Measurements from ENCODE around the gene FAXDC2.

Gene FAXDC2

GRCh38 chr5:154878642-154879335 is 28.4 kb upstream of the FAXDC2 start:
- no peak overlapping the region for H3K56ac ChIP-seq (ENCODE audit: low read length)
- H2BK120ac ChIP-seq (ENCODE audit: low read depth, low read length), result no peak overlapping the region
- whole genome bisulfite sequencing (ENCODE audit: extremely low coverage, insufficient coverage, low lambda C conversion rate), result no CpG with 5 or more reads among the region's 14 CpGs
- H4K5ac ChIP-seq (ENCODE audit: low read length), result no peak overlapping the region
- DNase-seq, result peak; percentile 61
- no peak overlapping the region for H2BK15ac ChIP-seq (replicated peaks; ENCODE audit: low read depth)
- H3K4me3 ChIP-seq (ENCODE audit: low read length), result no peak overlapping the region
- H3K4ac ChIP-seq (ENCODE audit: low read depth, low read length), result no peak overlapping the region
- no peaks in the 10 kb centered on the region for H3K27me3 ChIP-seq (ENCODE audit: insufficient read depth, low read length, poor library complexity)
- H4K8ac ChIP-seq (ENCODE audit: low read depth, low read length), result no peak overlapping the region
- H3K9ac ChIP-seq (ENCODE audit: low read length), result no peak overlapping the region
- no peaks in the 10 kb centered on the region for H3K79me2 ChIP-seq (ENCODE audit: control insufficient read depth, insufficient read depth, low read length)
- H2BK5ac ChIP-seq (ENCODE audit: low read length), result no peak overlapping the region
- H3K27ac ChIP-seq (ENCODE audit: low read depth, low read length), result no peak overlapping the region
- no peaks in the 10 kb centered on the region for H3K79me1 ChIP-seq (ENCODE audit: low read length)
- H3K36me3 ChIP-seq (ENCODE audit: control insufficient read depth, insufficient read depth, low read length), result peaks cover 7% of the 10 kb centered on the region
- no peak overlapping the region for H3K18ac ChIP-seq (ENCODE audit: low read length)
- no peaks in the 10 kb centered on the region for H3K4me1 ChIP-seq (ENCODE audit: control insufficient read depth, low read depth, low read length)
- no peak overlapping the region for H3K4me2 ChIP-seq (ENCODE audit: low read length)
- H2AK5ac ChIP-seq (ENCODE audit: low read length), result no peak overlapping the region
- no peak overlapping the region for H3K23ac ChIP-seq (ENCODE audit: low read length)

GRCh38 chr5:154873791-154874331 is 23.5 kb upstream of the FAXDC2 start:
- H2BK15ac ChIP-seq (replicated peaks; ENCODE audit: low read depth), result no peak overlapping the region
- H3K23ac ChIP-seq (ENCODE audit: low read length), result no peak overlapping the region

DNA sequence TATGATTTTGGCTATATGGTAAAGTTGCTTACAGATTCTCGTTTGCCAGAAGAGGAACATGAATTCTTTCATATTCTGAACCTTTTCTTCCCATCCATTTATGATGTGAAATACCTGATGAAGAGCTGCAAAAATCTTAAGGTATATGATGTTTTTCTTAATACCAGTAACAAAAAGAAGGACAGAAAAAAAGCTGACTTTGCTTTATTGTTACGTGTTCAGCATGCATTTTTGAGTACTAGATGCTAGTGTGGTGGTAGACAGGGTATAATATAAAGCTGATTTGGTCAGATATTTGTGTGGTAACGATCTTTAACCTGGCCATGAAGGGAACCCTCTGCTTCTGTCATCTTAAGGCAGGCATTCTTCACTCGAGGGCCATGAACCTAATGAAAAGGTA is 21.3 kb upstream of the FAXDC2 start:
- Histone ChIP-seq H2BK120ac (ENCODE audit: low read depth, low read length) (no peak overlapping the region), H3K36me3 (ENCODE audit: control insufficient read depth, insufficient read depth, low read length) (peaks cover 13% of the 10 kb centered on the region), H3K9ac (ENCODE audit: low read length) (no peak overlapping the region), H3K27ac (ENCODE audit: low read depth, low read length) (no peak overlapping the region), H3K23ac (ENCODE audit: low read length) (no peak overlapping the region), H3K27me3 (ENCODE audit: insufficient read depth, low read length, poor library complexity) (no peaks in the 10 kb centered on the region), H4K8ac (ENCODE audit: low read depth, low read length) (no peak overlapping the region), H4K5ac (ENCODE audit: low read length) (no peak overlapping the region), H2AK5ac (ENCODE audit: low read length) (no peak overlapping the region), H2BK5ac (ENCODE audit: low read length) (no peak overlapping the region), H3K18ac (ENCODE audit: low read length) (no peak overlapping the region), H3K79me1 (ENCODE audit: low read length) (no peaks in the 10 kb centered on the region), H3K56ac (ENCODE audit: low read length) (no peak overlapping the region), H3K4ac (ENCODE audit: low read depth, low read length) (no peak overlapping the region), H3K4me1 (ENCODE audit: control insufficient read depth, low read depth, low read length) (no peaks in the 10 kb centered on the region), H3K4me3 (ENCODE audit: low read length) (no peak overlapping the region), H3K79me2 (ENCODE audit: control insufficient read depth, insufficient read depth, low read length) (no peaks in the 10 kb centered on the region), H3K4me2 (ENCODE audit: low read length) (no peak overlapping the region), H2BK15ac (replicated peaks; ENCODE audit: low read depth) (no peak overlapping the region)
- WGBS (ENCODE audit: extremely low coverage, insufficient coverage, low lambda C conversion rate), result no CpG with 5 or more reads among the region's 4 CpGs
- no peak for DNase-seq

More at GRCh38 chr5:154873791-154874331, 23.5 kb upstream of the FAXDC2 start:
- no peaks in the 10 kb centered on the region for H3K79me1 ChIP-seq (ENCODE audit: low read length)
- no peak overlapping the region for H2BK5ac ChIP-seq (ENCODE audit: low read length)
- H3K27me3 ChIP-seq (ENCODE audit: insufficient read depth, low read length, poor library complexity), result no peaks in the 10 kb centered on the region
- peaks cover 12% of the 10 kb centered on the region for H3K36me3 ChIP-seq (ENCODE audit: control insufficient read depth, insufficient read depth, low read length)
- WGBS (ENCODE audit: extremely low coverage, insufficient coverage, low lambda C conversion rate), result no CpG with 5 or more reads among the region's 5 CpGs
- H2AK5ac ChIP-seq (ENCODE audit: low read length), result no peak overlapping the region
- H3K79me2 ChIP-seq (ENCODE audit: control insufficient read depth, insufficient read depth, low read length), result no peaks in the 10 kb centered on the region
- H3K4ac ChIP-seq (ENCODE audit: low read depth, low read length), result no peak overlapping the region
- no peak overlapping the region for H4K5ac ChIP-seq (ENCODE audit: low read length)
- no peak for DNase-seq
- H3K4me2 ChIP-seq (ENCODE audit: low read length), result no peak overlapping the region
- H3K4me3 ChIP-seq (ENCODE audit: low read length), result no peak overlapping the region
- no peak overlapping the region for H4K8ac ChIP-seq (ENCODE audit: low read depth, low read length)
- H2BK120ac ChIP-seq (ENCODE audit: low read depth, low read length), result no peak overlapping the region
- no peak overlapping the region for H3K9ac ChIP-seq (ENCODE audit: low read length)
- H3K56ac ChIP-seq (ENCODE audit: low read length), result no peak overlapping the region
- no peak overlapping the region for H3K18ac ChIP-seq (ENCODE audit: low read length)
- H3K4me1 ChIP-seq (ENCODE audit: control insufficient read depth, low read depth, low read length), result no peaks in the 10 kb centered on the region
- no peak overlapping the region for H3K27ac ChIP-seq (ENCODE audit: low read depth, low read length)

DNA sequence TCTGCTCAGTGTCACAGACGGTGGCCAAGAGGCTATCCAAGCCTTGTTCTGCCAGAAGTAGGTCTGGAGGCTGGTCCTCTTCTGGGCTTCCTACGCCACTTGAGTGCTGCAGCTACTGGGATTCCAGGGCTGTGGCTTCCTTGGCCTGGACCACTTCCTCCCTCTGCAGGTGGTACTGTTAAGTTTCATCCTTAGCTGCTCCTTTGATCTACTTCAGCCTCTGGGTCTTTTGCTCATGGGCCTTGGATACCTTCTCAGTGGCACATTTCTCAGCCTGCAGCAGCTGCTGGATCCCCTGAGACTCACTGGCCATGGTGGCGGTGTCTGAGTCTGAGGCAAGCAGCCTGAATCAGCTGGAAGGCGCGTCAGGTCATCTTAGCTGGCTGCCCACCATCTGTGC is 18.3 kb upstream of the FAXDC2 start:
- Histone ChIP-seq H3K4ac (ENCODE audit: low read depth, low read length) (no peak overlapping the region), H3K79me2 (ENCODE audit: control insufficient read depth, insufficient read depth, low read length) (no peaks in the 10 kb centered on the region), H2BK5ac (ENCODE audit: low read length) (no peak overlapping the region), H2BK120ac (ENCODE audit: low read depth, low read length) (no peak overlapping the region), H3K56ac (ENCODE audit: low read length) (no peak overlapping the region), H4K5ac (ENCODE audit: low read length) (no peak overlapping the region), H3K18ac (ENCODE audit: low read length) (no peak overlapping the region), H3K4me2 (ENCODE audit: low read length) (no peak overlapping the region), H3K79me1 (ENCODE audit: low read length) (no peaks in the 10 kb centered on the region), H3K27ac (ENCODE audit: low read depth, low read length) (no peak overlapping the region), H3K23ac (ENCODE audit: low read length) (no peak overlapping the region), H3K27me3 (ENCODE audit: insufficient read depth, low read length, poor library complexity) (no peaks in the 10 kb centered on the region), H2BK15ac (replicated peaks; ENCODE audit: low read depth) (no peak overlapping the region), H2AK5ac (ENCODE audit: low read length) (no peak overlapping the region), H3K4me3 (ENCODE audit: low read length) (no peak overlapping the region), H3K36me3 (ENCODE audit: control insufficient read depth, insufficient read depth, low read length) (peaks cover 7% of the 10 kb centered on the region), H3K4me1 (ENCODE audit: control insufficient read depth, low read depth, low read length) (no peaks in the 10 kb centered on the region), H3K9ac (ENCODE audit: low read length) (no peak overlapping the region), H4K8ac (ENCODE audit: low read depth, low read length) (no peak overlapping the region)
- no CpG with 5 or more reads among the region's 5 CpGs for WGBS (ENCODE audit: extremely low coverage, insufficient coverage, low lambda C conversion rate)
- DNase-seq, result peak; percentile 81

DNA sequence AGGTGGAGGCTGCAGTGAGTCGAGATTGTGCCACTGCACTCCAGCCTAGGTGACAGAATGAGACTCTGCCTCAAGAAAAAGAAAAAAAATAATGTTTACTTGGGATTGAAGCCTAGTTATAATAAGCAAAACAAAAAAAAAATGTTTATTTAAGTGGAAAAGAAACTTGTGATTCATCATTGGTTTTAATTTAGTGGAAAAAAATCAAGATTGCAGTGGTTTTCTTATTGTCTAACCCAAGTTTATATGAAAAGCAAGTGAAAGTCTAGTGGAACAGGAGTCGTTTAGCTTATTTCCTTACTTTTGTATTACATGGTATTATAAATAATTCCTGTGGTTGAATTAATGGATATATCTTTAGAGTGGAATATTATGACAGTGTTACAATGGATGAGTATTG is 16.4 kb upstream of the FAXDC2 start:
- Histone ChIP-seq H3K79me1 (ENCODE audit: low read length) (peaks cover 3% of the 10 kb centered on the region), H3K4me3 (ENCODE audit: low read length) (no peak overlapping the region), H3K18ac (ENCODE audit: low read length) (no peak overlapping the region), H2BK5ac (ENCODE audit: low read length) (no peak overlapping the region), H3K4me1 (ENCODE audit: control insufficient read depth, low read depth, low read length) (no peaks in the 10 kb centered on the region), H2BK120ac (ENCODE audit: low read depth, low read length) (no peak overlapping the region), H3K4me2 (ENCODE audit: low read length) (no peak overlapping the region), H2AK5ac (ENCODE audit: low read length) (no peak overlapping the region), H2BK15ac (replicated peaks; ENCODE audit: low read depth) (no peak overlapping the region), H3K4ac (ENCODE audit: low read depth, low read length) (no peak overlapping the region), H4K5ac (ENCODE audit: low read length) (no peak overlapping the region), H3K79me2 (ENCODE audit: control insufficient read depth, insufficient read depth, low read length) (peaks cover 16% of the 10 kb centered on the region), H3K9ac (ENCODE audit: low read length) (no peak overlapping the region), H3K23ac (ENCODE audit: low read length) (no peak overlapping the region), H3K36me3 (ENCODE audit: control insufficient read depth, insufficient read depth, low read length) (peaks cover 3% of the 10 kb centered on the region), H4K8ac (ENCODE audit: low read depth, low read length) (no peak overlapping the region), H3K27ac (ENCODE audit: low read depth, low read length) (no peak overlapping the region), H3K27me3 (ENCODE audit: insufficient read depth, low read length, poor library complexity) (no peaks in the 10 kb centered on the region), H3K56ac (ENCODE audit: low read length) (no peak overlapping the region)
- no CpG with 5 or more reads among the region's 2 CpGs for WGBS (ENCODE audit: extremely low coverage, insufficient coverage, low lambda C conversion rate)
- no peak for DNase-seq

All from mesendoderm (in vitro differentiated cells).